Effector memory CD8-positive, alpha-beta T cell (primary cell): Measurements from ENCODE around the gene ETV4.

Source experiments
- ATAC-seq: fragments of 150-1000 bp; cut with Tn5 transposase; replicated peaks from 2 replicates; pipeline ENCODE4 v1.10.0; 2021; ENCODE audit warnings: mild to moderate bottlenecking, moderate library complexity
- DNase-seq, 3 experiments: peaks; one replicate each; pipeline ENCODE4 v3.0.0; 2021
- H3K27ac Mint-ChIP-seq, 2 donors: one replicate each; pipeline ENCODE4 v1.8.0; 2022; ENCODE audit warnings: mild to moderate bottlenecking in 2 of 2, mixed read lengths in 2 of 2, moderate library complexity in 2 of 2
- H3K27me3 Mint-ChIP-seq, 2 donors: one replicate each; pipeline ENCODE4 v1.8.0; 2022; ENCODE audit warnings: mixed read lengths in 2 of 2
- H3K36me3 Mint-ChIP-seq: one replicate; pipeline ENCODE4 v1.8.0; 2022; ENCODE audit warnings: mild to moderate bottlenecking, moderate library complexity, mixed read lengths; ENCODE audit not compliant: insufficient read depth
- H3K4me1 Mint-ChIP-seq, 2 donors: one replicate each; pipeline ENCODE4 v1.8.0; 2022; ENCODE audit warnings: low read depth in 2 of 2, mixed read lengths in 2 of 2
- H3K4me3 Mint-ChIP-seq, 2 donors: one replicate each; pipeline ENCODE4 v1.8.0; 2022; ENCODE audit warnings: mild to moderate bottlenecking in 2 of 2, mixed read lengths in 2 of 2, moderate library complexity in 2 of 2
- H3K9me3 Mint-ChIP-seq, 2 donors: one replicate each; pipeline ENCODE4 v1.8.0; 2022; ENCODE audit warnings: mixed read lengths in 2 of 2

Gene ETV4

GRCh38 chr17:43483674-43484551 is 62.2 kb downstream of the ETV4 start, which contains the start of gene DHX8:
DHX8 (plus strand) TSS chr17:43483975; CDS start chr17:43484038, 63 bp downstream.
- H3K4me1 Mint-ChIP-seq, result peaks cover 14 to 19% of the 10 kb centered on the region in 2 donors
- H3K27ac Mint-ChIP-seq, result peak within 1 kb of the TSS; percentile 97 to 99
- H3K36me3 Mint-ChIP-seq, result peaks cover 13% of the 10 kb centered on the region
- ATAC-seq (peak; percentile 97), DNase-seq (peak; percentile 99)
- no peaks in the 10 kb centered on the region for H3K27me3 Mint-ChIP-seq
- H3K4me3 Mint-ChIP-seq, result peak within 1 kb of the TSS; percentile 100
- no peaks in the 10 kb centered on the region for H3K9me3 Mint-ChIP-seq

- ATAC-seq (no peak), DNase-seq (no peak)
- H3K36me3 Mint-ChIP-seq, result peaks cover 13% of the 10 kb centered on the region
- H3K27me3 Mint-ChIP-seq, result no peaks in the 10 kb centered on the region
- H3K4me1 Mint-ChIP-seq, result peaks cover 13 to 19% of the 10 kb centered on the region in 2 donors
- H3K27ac Mint-ChIP-seq, result no peak overlapping the region
- H3K4me3 Mint-ChIP-seq, result no peak overlapping the region
- no peaks in the 10 kb centered on the region for H3K9me3 Mint-ChIP-seq
Measured at GRCh38 chr17:43482103-43483012, 63.8 kb downstream of the ETV4 start.

GRCh38 chr17:43479948-43480347 is 66.2 kb downstream of the ETV4 start:
- no peak for DNase-seq
- ATAC-seq, result no peak
- Mint-ChIP-seq H3K4me3 (no peak overlapping the region), H3K36me3 (peaks cover 11% of the 10 kb centered on the region), H3K9me3 (no peaks in the 10 kb centered on the region), H3K27ac (no peak overlapping the region), H3K27me3 (no peaks in the 10 kb centered on the region), H3K4me1 (peaks cover 10 to 14% of the 10 kb centered on the region in 2 donors)
